HepG2 (cell line): ENCODE measurements around the gene HSD11B1L. TPM values are rescaled to one million over a fixed set of nuclear protein-coding genes. Genes with fewer than 3 reads are reported as not detected.
A peak's percentile ranks its signal among the peaks of the same experiment; 100 is the strongest.

Source experiments
- HDAC6 ChIP-seq: fragments of 200-600 bp; sonication (generic); IDR thresholded peaks from 2 replicates; pipeline ENCODE4 v1.7.0; 2017; ENCODE audit warnings: mild to moderate bottlenecking, antibody characterized with exemption, low read length, low read depth
- HOXA3 ChIP-seq: sonication (generic); formaldehyde crosslinking; IDR thresholded peaks from 2 replicates; pipeline ENCODE4 v1.5.0; 2020; ENCODE audit warnings: missing genetic modification reagents
- JDP2 ChIP-seq: sonication (generic); formaldehyde crosslinking; IDR thresholded peaks from 2 replicates; pipeline ENCODE4 v1.8.1; 2022; ENCODE audit warnings: missing genetic modification reagents, borderline replicate concordance
- STAG1 ChIP-seq: sonication (generic); formaldehyde crosslinking; IDR thresholded peaks from 2 replicates; pipeline ENCODE4 v1.4.0; 2020; ENCODE audit warnings: missing genetic modification reagents
- TGIF2 ChIP-seq: IDR thresholded peaks from 2 replicates; pipeline ENCODE4 v1.6.1; 2016; ENCODE audit warnings: control low read depth, missing compliant biosample characterization
- ZNF607 ChIP-seq: sonication (generic); formaldehyde crosslinking; IDR thresholded peaks from 2 replicates; pipeline ENCODE4 v1.5.1; 2020; ENCODE audit warnings: missing genetic modification reagents, mild to moderate bottlenecking, borderline replicate concordance
- ZNF75D ChIP-seq: sonication (generic); formaldehyde crosslinking; IDR thresholded peaks from 2 replicates; pipeline ENCODE4 v1.8.1; 2023; ENCODE audit warnings: missing genetic modification reagents, mild to moderate bottlenecking, borderline replicate concordance
- ZSCAN22 ChIP-seq: sonication (generic); formaldehyde crosslinking; IDR thresholded peaks from 2 replicates; pipeline ENCODE4 v1.4.0; 2020; ENCODE audit warnings: mild to moderate bottlenecking, missing genetic modification reagents
- polyA plus RNA-seq, 8 experiments: library from polyadenylated mRNA; depleted of rRNA in 3 of 8; stranded (reverse) in 7 of 8; unstranded in 1 of 8; fragments of >200 nt; fragmentation: Illumina TruSeq in 4 of 8; extraction: Trizol in 4 of 8; gene quantifications; 2 replicates each; pipeline versions ENCODE4 v1.2.1 to v1.2.3, GENCODE V29; 2011 to 2016; ENCODE audit warnings: low read depth in 4 of 8, missing spikeins in 1 of 8, mixed read lengths in 1 of 8; ENCODE audit not compliant: insufficient read depth in 1 of 8
- total RNA-seq, 5 experiments: library from RNA; depleted of rRNA; stranded (reverse); fragments of >200 nt; fragmentation: Illumina TruSeq; extraction: Trizol; gene quantifications; 2 replicates each; pipeline ENCODE4 v1.2.3, GENCODE V29; 2016; ENCODE audit warnings: low read depth in 1 of 5
- TF ChIP-seq, protein P1 (sequence below): sonication (generic); formaldehyde crosslinking; IDR thresholded peaks from 2 replicates; pipeline ENCODE4 v1.4.0; 2020; ENCODE audit warnings: mild to moderate bottlenecking, missing genetic modification reagents
- TF ChIP-seq, protein P2 (sequence below): sonication (generic); formaldehyde crosslinking; IDR thresholded peaks from 2 replicates; pipeline ENCODE4 v1.4.0; 2020; ENCODE audit warnings: mild to moderate bottlenecking, missing genetic modification reagents
- TF ChIP-seq, protein P3 (sequence below): sonication (generic); formaldehyde crosslinking; IDR thresholded peaks from 2 replicates; pipeline ENCODE4 v1.4.0; 2020; ENCODE audit warnings: missing genetic modification reagents
- TF ChIP-seq, protein P4 (sequence below): sonication (generic); formaldehyde crosslinking; IDR thresholded peaks from 2 replicates; pipeline ENCODE4 v1.5.1; 2020; ENCODE audit warnings: missing genetic modification reagents, mild to moderate bottlenecking, borderline replicate concordance

HSD11B1L gene
- total and polyA plus RNA-seq, 2 of the 13 experiments (the other 11 are each of a cell fraction or from before 2014, with no cell fraction given), result 2.8 to 3.9 TPM

DNA sequence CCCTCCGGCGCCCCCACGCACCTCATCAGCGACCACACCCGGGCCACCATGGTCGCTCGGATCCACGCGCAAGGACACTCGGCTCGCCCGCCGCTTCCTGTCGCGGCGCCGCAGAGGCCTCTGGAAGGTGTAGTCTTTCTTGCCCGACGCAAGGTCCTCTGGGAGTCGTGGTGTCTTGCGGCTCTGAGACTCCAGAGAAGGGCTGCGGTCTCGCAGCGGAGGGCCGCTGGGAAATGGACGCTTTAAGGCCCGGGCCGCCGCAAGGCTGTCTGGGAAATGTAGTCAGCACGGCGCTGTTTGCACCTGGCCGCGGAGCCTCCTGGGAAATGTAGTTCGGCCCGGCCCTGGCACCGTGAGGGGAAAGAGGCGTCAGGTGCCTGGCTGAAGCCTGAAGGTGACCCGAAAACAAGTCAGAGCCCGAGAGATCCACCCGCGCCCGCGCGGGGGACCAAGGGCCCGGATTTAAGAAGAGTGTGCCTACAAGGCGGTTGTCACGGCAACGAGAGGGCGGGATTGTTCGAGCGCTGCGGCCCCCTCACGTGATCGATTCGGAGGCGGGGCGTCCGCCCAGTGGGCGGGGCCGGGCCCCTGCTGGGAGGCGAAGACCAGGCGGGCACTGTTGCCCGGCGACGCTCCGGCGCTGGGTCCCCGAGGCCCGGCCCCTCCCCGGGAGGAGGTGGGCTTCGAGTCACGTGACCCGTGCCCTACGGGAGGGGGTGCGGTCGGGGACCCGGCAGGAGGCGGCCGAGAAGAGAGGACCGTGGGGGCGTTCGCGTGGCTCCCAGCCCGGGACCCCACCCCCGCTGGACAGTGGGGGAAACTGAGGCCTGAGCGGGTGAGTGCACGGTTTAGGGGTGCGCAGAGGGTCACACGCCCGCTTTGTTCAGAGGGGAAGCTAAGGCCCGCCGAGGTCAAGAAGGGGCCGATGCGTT lies at the start of gene HSD11B1L, which contains the start of gene MICOS13 (continued):
- TF ChIP-seq, protein P1, sequence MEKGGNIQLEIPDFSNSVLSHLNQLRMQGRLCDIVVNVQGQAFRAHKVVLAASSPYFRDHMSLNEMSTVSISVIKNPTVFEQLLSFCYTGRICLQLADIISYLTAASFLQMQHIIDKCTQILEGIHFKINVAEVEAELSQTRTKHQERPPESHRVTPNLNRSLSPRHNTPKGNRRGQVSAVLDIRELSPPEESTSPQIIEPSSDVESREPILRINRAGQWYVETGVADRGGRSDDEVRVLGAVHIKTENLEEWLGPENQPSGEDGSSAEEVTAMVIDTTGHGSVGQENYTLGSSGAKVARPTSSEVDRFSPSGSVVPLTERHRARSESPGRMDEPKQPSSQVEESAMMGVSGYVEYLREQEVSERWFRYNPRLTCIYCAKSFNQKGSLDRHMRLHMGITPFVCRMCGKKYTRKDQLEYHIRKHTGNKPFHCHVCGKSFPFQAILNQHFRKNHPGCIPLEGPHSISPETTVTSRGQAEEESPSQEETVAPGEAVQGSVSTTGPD, result no peak
- TF ChIP-seq ZNF75D (no peak), ZNF607 (CRISPR knock-in tag) (no peak; the same call in 1 of the 2 replicates), TGIF2 (peak; percentile 34; the same call in 1 of the 2 replicates), ZSCAN22 (no peak), STAG1 (CRISPR knock-in tag) (no peak), JDP2 (CRISPR knock-in tag) (no peak), HOXA3 (CRISPR knock-in tag) (peak; percentile 96), HDAC6 (no peak)
- TF ChIP-seq, protein P2, sequence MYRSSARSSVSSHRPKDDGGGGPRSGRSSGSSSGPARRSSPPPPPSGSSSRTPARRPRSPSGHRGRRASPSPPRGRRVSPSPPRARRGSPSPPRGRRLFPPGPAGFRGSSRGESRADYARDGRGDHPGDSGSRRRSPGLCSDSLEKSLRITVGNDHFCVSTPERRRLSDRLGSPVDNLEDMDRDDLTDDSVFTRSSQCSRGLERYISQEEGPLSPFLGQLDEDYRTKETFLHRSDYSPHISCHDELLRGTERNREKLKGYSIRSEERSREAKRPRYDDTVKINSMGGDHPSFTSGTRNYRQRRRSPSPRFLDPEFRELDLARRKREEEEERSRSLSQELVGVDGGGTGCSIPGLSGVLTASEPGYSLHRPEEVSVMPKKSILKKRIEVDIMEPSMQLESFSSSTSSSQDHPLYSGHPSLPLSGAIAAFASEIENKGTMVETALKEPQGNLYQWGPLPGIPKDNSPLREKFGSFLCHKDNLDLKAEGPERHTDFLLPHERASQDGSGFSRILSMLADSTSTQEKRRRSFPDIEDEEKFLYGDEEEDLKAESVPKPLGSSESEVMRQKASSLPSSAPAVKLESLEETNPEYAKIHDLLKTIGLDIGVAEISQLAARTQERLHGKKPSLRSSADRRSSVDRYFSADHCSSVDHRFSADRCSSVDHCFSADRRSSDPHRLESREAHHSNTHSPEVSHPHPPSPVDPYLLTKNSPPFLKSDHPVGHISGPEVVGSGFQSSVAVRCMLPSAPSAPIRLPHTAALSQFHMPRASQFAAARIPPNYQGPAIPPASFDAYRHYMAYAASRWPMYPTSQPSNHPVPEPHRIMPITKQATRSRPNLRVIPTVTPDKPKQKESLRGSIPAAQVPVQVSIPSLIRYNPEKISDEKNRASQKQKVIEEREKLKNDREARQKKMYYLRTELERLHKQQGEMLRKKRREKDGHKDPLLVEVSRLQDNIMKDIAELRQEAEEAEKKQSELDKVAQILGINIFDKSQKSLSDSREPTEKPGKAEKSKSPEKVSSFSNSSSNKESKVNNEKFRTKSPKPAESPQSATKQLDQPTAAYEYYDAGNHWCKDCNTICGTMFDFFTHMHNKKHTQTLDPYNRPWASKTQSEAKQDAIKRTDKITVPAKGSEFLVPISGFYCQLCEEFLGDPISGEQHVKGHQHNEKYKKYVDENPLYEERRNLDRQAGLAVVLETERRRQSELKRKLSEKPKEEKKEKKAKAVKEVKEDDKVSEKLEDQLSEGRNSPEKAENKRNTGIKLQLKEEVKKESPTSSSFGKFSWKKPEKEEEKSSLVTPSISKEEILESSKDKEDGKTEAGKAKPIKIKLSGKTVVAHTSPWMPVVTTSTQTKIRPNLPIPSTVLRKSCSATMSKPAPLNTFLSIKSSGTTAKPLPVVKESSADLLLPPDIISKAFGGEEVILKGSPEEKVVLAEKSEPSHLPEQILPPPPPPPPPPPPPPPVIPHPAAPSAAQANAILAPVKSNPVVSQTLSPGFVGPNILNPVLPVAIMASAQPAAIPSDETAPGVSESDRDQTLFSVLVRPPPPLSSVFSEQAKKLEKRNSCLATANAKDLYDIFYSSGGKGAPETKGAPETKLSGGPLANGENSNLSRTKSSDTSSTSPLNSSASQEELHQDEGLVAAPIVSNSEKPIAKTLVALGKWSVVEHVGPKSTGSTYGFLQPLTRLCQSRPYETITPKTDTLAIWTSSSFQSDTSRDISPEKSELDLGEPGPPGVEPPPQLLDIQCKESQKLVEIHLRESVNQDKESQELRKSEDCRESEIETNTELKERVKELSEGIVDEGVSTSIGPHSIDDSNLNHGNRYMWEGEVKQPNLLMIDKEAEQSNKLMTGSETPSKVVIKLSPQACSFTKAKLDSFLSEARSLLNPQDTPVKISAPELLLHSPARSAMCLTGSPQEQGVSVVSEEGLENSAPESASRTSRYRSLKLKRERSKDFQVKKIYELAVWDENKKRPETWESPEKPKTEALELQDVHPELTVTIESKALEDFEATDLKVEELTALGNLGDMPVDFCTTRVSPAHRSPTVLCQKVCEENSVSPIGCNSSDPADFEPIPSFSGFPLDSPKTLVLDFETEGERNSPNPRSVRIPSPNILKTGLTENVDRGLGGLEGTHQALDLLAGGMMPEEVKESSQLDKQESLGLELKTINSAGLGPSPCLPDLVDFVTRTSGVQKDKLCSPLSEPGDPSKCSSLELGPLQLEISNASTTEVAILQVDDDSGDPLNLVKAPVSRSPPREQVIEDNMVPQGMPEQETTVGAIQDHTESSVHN (CRISPR knock-in tag), result no peak
- TF ChIP-seq, protein P3, sequence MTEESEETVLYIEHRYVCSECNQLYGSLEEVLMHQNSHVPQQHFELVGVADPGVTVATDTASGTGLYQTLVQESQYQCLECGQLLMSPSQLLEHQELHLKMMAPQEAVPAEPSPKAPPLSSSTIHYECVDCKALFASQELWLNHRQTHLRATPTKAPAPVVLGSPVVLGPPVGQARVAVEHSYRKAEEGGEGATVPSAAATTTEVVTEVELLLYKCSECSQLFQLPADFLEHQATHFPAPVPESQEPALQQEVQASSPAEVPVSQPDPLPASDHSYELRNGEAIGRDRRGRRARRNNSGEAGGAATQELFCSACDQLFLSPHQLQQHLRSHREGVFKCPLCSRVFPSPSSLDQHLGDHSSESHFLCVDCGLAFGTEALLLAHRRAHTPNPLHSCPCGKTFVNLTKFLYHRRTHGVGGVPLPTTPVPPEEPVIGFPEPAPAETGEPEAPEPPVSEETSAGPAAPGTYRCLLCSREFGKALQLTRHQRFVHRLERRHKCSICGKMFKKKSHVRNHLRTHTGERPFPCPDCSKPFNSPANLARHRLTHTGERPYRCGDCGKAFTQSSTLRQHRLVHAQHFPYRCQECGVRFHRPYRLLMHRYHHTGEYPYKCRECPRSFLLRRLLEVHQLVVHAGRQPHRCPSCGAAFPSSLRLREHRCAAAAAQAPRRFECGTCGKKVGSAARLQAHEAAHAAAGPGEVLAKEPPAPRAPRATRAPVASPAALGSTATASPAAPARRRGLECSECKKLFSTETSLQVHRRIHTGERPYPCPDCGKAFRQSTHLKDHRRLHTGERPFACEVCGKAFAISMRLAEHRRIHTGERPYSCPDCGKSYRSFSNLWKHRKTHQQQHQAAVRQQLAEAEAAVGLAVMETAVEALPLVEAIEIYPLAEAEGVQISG (CRISPR knock-in tag), result peak; percentile 97
- TF ChIP-seq, protein P4, sequence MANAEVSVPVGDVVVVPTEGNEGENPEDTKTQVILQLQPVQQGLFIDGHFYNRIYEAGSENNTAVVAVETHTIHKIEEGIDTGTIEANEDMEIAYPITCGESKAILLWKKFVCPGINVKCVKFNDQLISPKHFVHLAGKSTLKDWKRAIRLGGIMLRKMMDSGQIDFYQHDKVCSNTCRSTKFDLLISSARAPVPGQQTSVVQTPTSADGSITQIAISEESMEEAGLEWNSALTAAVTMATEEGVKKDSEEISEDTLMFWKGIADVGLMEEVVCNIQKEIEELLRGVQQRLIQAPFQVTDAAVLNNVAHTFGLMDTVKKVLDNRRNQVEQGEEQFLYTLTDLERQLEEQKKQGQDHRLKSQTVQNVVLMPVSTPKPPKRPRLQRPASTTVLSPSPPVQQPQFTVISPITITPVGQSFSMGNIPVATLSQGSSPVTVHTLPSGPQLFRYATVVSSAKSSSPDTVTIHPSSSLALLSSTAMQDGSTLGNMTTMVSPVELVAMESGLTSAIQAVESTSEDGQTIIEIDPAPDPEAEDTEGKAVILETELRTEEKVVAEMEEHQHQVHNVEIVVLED (CRISPR knock-in tag), result peak; percentile 95
